HCT116 (cell line): ENCODE measurements around the gene SALL3. TPM values are rescaled to one million over a fixed set of nuclear protein-coding genes. Genes with fewer than 3 reads are reported as not detected.

Experiments
- ATAC-seq: fragments of 200-7000 bp; cut with Tn5 transposase; 2 replicates; pipeline ENCODE4 v1.9.1; 2020; ENCODE audit warnings: mild to moderate bottlenecking, moderate library complexity
- BruUV-seq: library from RNA; stranded (reverse); fragments of 400-500 nt; replicated peaks from 2 replicates; lab custom pipeline; 2021; lab: Mats Ljungman, UMichigan
- CTCF ChIA-PET: fragments of 300-600 bp; sonication (Branson Sonifier 250); formaldehyde crosslinking; loops from one replicate; lab custom pipeline; 2021; ENCODE audit warnings: antibody characterized with exemption; lab: Charles Lee
- POLR2A ChIA-PET: fragments of 300-600, 350-600 bp; sonication (Branson Sonifier 250); formaldehyde crosslinking; loops from one replicate; lab custom pipeline; 2021; ENCODE audit warnings: antibody characterized with exemption; lab: Charles Lee
- RAD21 ChIA-PET, 2 experiments: fragments of 300-600 bp; sonication (Branson Sonifier 250); formaldehyde crosslinking; loops; one replicate each; lab custom pipeline; 2023; ENCODE audit warnings: low total read pairs in 2 of 2; ENCODE audit not compliant: uncharacterized antibody in 2 of 2, unreplicated experiment in 2 of 2, low non-redundant PET in 1 of 2; lab: Charles Lee
- DNase-seq: peaks from one replicate; pipeline ENCODE4 v3.0.0-alpha.2; 2010; ENCODE audit warnings: low read depth, low spot score
- H2AFZ ChIP-seq: fragments of 200-600 bp; shearing (Covaris generic), sonication (generic); 2 replicates; pipeline ENCODE4 v1.6.1; 2017; ENCODE audit warnings: low read depth, mixed run types, mixed read lengths, antibody characterized with exemption, low read length; ENCODE audit not compliant: poor library complexity, severe bottlenecking
- H3K27ac ChIP-seq: 2 replicates; pipeline ENCODE4 v1.5.1; 2012; ENCODE audit warnings: low read depth, low read length
- H3K27me3 ChIP-seq: fragments of 200-600 bp; sonication (generic); 2 replicates; pipeline ENCODE4 v1.6.1; 2016; ENCODE audit warnings: mixed run types, low read length, mixed read lengths; ENCODE audit not compliant: insufficient read depth
- H3K36me3 ChIP-seq, 2 experiments: fragments of 200-500 bp in 1 of 2; fragments of 200-600 bp in 1 of 2; sonication (Bioruptor generic) in 1 of 2; sonication (generic) in 1 of 2; 2 replicates each; pipeline versions ENCODE4 v1.5.1 to v1.6.1; 2014 to 2016; ENCODE audit warnings: low read length in 2 of 2, inconsistent platforms in 1 of 2, mixed read lengths in 1 of 2, mixed run types in 1 of 2; ENCODE audit not compliant: insufficient read depth in 2 of 2, control insufficient read depth in 1 of 2
- H3K4me1 ChIP-seq, 2 experiments: fragments of 200-600 bp in 1 of 2; sonication (generic) in 1 of 2; 2 replicates each; pipeline versions ENCODE4 v1.5.1 to v1.6.1; 2012 to 2017; ENCODE audit warnings: low read length in 2 of 2, inconsistent platforms in 1 of 2, mild to moderate bottlenecking in 1 of 2, mixed read lengths in 1 of 2, mixed run types in 1 of 2, moderate library complexity in 1 of 2; ENCODE audit not compliant: insufficient read depth in 2 of 2, control insufficient read depth in 1 of 2
- H3K4me2 ChIP-seq: fragments of 200-600 bp; sonication (generic); 2 replicates; pipeline ENCODE4 v1.6.1; 2017; ENCODE audit warnings: mixed run types, low read length, mixed read lengths
- H3K4me3 ChIP-seq, 2 experiments: fragments of 200-600 bp in 1 of 2; sonication (generic) in 1 of 2; replicated peaks in 1 of 2; 2 replicates each; pipeline ENCODE4 v1.5.1; 2011 to 2016; ENCODE audit warnings: low read length in 2 of 2, control low read depth in 1 of 2, low read depth in 1 of 2, mild to moderate bottlenecking in 1 of 2, mixed read lengths in 1 of 2, mixed run types in 1 of 2
- H3K79me2 ChIP-seq: fragments of 200-600 bp; sonication (generic); 2 replicates; pipeline ENCODE4 v1.6.1; 2017; ENCODE audit warnings: mild to moderate bottlenecking, mixed run types, low read length, moderate library complexity, mixed read lengths; ENCODE audit not compliant: insufficient read depth
- H3K9ac ChIP-seq: fragments of 200-600 bp; sonication (generic); 2 replicates; pipeline ENCODE4 v1.6.1; 2016; ENCODE audit warnings: low read length, mixed read lengths
- H3K9me2 ChIP-seq: fragments of 200-600 bp; sonication (generic), shearing (Covaris generic); 2 replicates; pipeline ENCODE4 v1.6.1; 2017; ENCODE audit warnings: mixed run types, mild to moderate bottlenecking, moderate library complexity; ENCODE audit not compliant: insufficient read depth
- H3K9me3 ChIP-seq, 2 experiments: fragments of 200-500 bp in 1 of 2; fragments of 200-600 bp in 1 of 2; sonication (Bioruptor generic) in 1 of 2; sonication (generic) in 1 of 2; 2 replicates each; pipeline ENCODE4 v1.6.1; 2014 to 2017; ENCODE audit warnings: low read length in 2 of 2, mixed read lengths in 2 of 2, inconsistent platforms in 1 of 2, low read depth in 1 of 2, mild to moderate bottlenecking in 1 of 2, mixed run types in 1 of 2, moderate library complexity in 1 of 2; ENCODE audit not compliant: control insufficient read depth in 1 of 2, insufficient read depth in 1 of 2
- H4K20me1 ChIP-seq: fragments of 200-600 bp; sonication (generic), shearing (Covaris generic); 2 replicates; pipeline ENCODE4 v1.6.1; 2017; ENCODE audit warnings: mixed run types, mild to moderate bottlenecking, moderate library complexity; ENCODE audit not compliant: insufficient read depth
- CBX3 ChIP-seq: IDR thresholded peaks from 2 replicates; pipeline ENCODE4 v1.6.1; 2012; ENCODE audit warnings: low read depth
- CEBPB ChIP-seq: IDR thresholded peaks from 2 replicates; pipeline ENCODE4 v1.6.1; 2012; ENCODE audit warnings: low read depth
- EZH2 ChIP-seq: fragments of 200-600 bp; sonication (generic); IDR thresholded peaks from 2 replicates; pipeline ENCODE4 v1.6.1; 2017; ENCODE audit warnings: antibody characterized with exemption, mixed run types
- EZH2phosphoT487 ChIP-seq: fragments of 200-600 bp; IDR thresholded peaks from 2 replicates; pipeline ENCODE4 v1.6.1; 2018; ENCODE audit warnings: antibody characterized with exemption, borderline replicate concordance
- JUND ChIP-seq: IDR thresholded peaks from 2 replicates; pipeline ENCODE4 v1.6.1; 2012
- POLR2A ChIP-seq: IDR thresholded peaks from 2 replicates; pipeline ENCODE4 v1.7.0; 2011; ENCODE audit warnings: borderline replicate concordance; ENCODE audit not compliant: insufficient read depth, insufficient read length; ENCODE audit errors: extremely low read depth
- POLR2AphosphoS5 ChIP-seq: IDR thresholded peaks from 2 replicates; pipeline ENCODE4 v1.6.1; 2011; ENCODE audit warnings: mild to moderate bottlenecking, low read depth, low read length, moderate library complexity
- RAD21 ChIP-seq: IDR thresholded peaks from 2 replicates; pipeline ENCODE4 v1.6.1; 2012; ENCODE audit warnings: low read depth, mild to moderate bottlenecking
- SIN3A ChIP-seq: IDR thresholded peaks from 2 replicates; pipeline ENCODE4 v1.6.1; 2012; ENCODE audit warnings: low read depth
- TCF7L2 ChIP-seq: IDR thresholded peaks from 2 replicates; pipeline ENCODE4 v1.7.0; 2011; ENCODE audit warnings: borderline replicate concordance, inconsistent platforms; ENCODE audit not compliant: insufficient read depth, insufficient read length; ENCODE audit errors: extremely low read depth
- YY1 ChIP-seq: IDR thresholded peaks from 2 replicates; pipeline ENCODE4 v1.6.1; 2011; ENCODE audit warnings: low read length, low read depth, moderate library complexity, mild to moderate bottlenecking; ENCODE audit not compliant: insufficient replicate concordance; ENCODE audit errors: extremely low read depth
- ZFX ChIP-seq: fragments of 450-650 bp; IDR thresholded peaks from 2 replicates; pipeline ENCODE4 v1.6.1; 2017
- intact Hi-C: fragments of 100-400 bp; cut with micrococcal nuclease; formaldehyde crosslinking; loops from 2 replicates; pipeline ENCODE4 v1.10.0; 2022
- total RNA-seq: library from RNA; stranded (reverse); gene quantifications from one replicate; pipeline ENCODE4 v1.2.1, GENCODE V29; 2021; ENCODE audit not compliant: unreplicated experiment
- TF ChIP-seq, protein P1 (sequence below), 3 experiments: fragments of 200-600 bp in 1 of 3; sonication (generic) in 1 of 3; IDR thresholded peaks in 2 of 3; conservative IDR thresholded peaks in 1 of 3; 2 replicates each; pipeline ENCODE4 v1.5.1; 2012 to 2017; ENCODE audit warnings: low read depth in 2 of 3, low read length in 2 of 3, antibody characterized with exemption in 1 of 3, borderline replicate concordance in 1 of 3, control low read depth in 1 of 3, mild to moderate bottlenecking in 1 of 3, mixed read lengths in 1 of 3, mixed run types in 1 of 3, moderate library complexity in 1 of 3; ENCODE audit not compliant: insufficient read depth in 1 of 3
- TF ChIP-seq, protein P2 (sequence below): IDR thresholded peaks from 2 replicates; pipeline ENCODE4 v1.6.1; 2012
- TF ChIP-seq, protein P3 (sequence below): IDR thresholded peaks from 2 replicates; pipeline ENCODE4 v1.6.1; 2011; ENCODE audit warnings: mild to moderate bottlenecking, low read length, moderate library complexity; ENCODE audit not compliant: insufficient replicate concordance; ENCODE audit errors: extremely low read depth
- TF ChIP-seq, protein P4 (sequence below): IDR thresholded peaks from 2 replicates; pipeline ENCODE4 v1.6.1; 2012; ENCODE audit warnings: low read depth

The SALL3 gene
- total RNA-seq, 1 experiment from 2014 or later: not detected

DNA sequence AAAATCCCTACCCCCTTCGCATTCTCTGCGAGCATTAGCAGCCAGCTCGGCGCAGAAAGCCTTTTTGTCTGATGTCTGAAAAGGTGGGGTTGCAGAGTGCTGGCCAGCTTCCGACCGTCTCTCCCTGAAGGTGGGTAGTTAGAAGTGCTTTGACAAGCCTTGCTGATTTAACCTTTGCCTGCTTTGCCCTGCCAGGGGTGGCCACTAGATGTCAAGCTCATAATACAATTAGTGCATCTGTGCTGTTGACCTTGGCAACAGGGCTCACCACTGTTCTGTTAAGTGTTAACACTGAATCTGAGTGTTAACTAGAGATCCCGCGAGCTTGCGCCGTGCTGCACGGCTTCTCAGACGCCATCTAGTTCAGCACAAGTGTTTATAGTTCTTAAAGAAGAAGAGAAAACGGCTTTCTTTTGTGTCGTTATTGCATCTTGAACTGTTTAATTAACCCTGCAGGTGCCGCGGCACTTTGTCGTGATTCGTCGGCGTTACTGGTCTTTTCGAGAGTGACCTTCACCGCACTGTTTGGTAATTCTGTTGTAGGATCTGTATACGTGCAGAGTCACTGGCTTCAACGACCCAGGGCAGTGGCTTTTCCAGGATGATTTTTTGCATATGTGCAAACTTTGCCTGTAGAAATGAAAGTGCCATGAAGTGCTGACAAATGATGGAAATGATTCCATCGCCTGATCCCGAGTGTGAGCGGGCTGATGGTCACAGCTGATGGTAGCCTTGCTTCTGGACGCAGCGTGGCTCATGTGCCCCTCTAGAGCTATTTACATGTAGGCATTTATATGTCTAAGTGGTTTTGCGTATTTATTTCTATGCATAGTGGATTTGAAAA lies 5.5 kb downstream of the SALL3 start:
- intact Hi-C loops: loop anchor here (10.0 kb wide), 1 partner anchor 1980 kb away; no protein-coding TSS in a partner anchor
- H3K9ac ChIP-seq: no peak overlapping the region
- no peaks in the 10 kb centered on the region for H3K36me3 ChIP-seq
- H3K27me3 ChIP-seq: peaks cover 15% of the 10 kb centered on the region
- H3K4me3 ChIP-seq: no peak overlapping the region
- no TSS peak for BruUV-seq
- RAD21 ChIA-PET: no interaction called here
- TF ChIP-seq CEBPB (no peak), TCF7L2 (no peak), POLR2AphosphoS5 (no peak), RAD21 (peak; percentile 46), EZH2phosphoT487 (no peak), SIN3A (no peak), JUND (no peak), CBX3 (no peak), POLR2A (no peak), YY1 (no peak), EZH2 (no peak), ZFX (no peak)
- TF ChIP-seq, protein P1, sequence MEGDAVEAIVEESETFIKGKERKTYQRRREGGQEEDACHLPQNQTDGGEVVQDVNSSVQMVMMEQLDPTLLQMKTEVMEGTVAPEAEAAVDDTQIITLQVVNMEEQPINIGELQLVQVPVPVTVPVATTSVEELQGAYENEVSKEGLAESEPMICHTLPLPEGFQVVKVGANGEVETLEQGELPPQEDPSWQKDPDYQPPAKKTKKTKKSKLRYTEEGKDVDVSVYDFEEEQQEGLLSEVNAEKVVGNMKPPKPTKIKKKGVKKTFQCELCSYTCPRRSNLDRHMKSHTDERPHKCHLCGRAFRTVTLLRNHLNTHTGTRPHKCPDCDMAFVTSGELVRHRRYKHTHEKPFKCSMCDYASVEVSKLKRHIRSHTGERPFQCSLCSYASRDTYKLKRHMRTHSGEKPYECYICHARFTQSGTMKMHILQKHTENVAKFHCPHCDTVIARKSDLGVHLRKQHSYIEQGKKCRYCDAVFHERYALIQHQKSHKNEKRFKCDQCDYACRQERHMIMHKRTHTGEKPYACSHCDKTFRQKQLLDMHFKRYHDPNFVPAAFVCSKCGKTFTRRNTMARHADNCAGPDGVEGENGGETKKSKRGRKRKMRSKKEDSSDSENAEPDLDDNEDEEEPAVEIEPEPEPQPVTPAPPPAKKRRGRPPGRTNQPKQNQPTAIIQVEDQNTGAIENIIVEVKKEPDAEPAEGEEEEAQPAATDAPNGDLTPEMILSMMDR (IDR thresholded peaks at IDR 0.05 in 2 of 3, conservative IDR thresholded peaks at IDR 0.05 in 1 of 3; ENCODE audit: borderline replicate concordance in 1 of 3, insufficient read depth in 1 of 3, low read depth in 2 of 3, low read length in 2 of 3): peak; percentile 12 to 39 (median 32); a peak in 2 of 6 replicates
- TF ChIP-seq, protein P2, sequence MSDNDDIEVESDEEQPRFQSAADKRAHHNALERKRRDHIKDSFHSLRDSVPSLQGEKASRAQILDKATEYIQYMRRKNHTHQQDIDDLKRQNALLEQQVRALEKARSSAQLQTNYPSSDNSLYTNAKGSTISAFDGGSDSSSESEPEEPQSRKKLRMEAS: no peak
- TF ChIP-seq, protein P3, sequence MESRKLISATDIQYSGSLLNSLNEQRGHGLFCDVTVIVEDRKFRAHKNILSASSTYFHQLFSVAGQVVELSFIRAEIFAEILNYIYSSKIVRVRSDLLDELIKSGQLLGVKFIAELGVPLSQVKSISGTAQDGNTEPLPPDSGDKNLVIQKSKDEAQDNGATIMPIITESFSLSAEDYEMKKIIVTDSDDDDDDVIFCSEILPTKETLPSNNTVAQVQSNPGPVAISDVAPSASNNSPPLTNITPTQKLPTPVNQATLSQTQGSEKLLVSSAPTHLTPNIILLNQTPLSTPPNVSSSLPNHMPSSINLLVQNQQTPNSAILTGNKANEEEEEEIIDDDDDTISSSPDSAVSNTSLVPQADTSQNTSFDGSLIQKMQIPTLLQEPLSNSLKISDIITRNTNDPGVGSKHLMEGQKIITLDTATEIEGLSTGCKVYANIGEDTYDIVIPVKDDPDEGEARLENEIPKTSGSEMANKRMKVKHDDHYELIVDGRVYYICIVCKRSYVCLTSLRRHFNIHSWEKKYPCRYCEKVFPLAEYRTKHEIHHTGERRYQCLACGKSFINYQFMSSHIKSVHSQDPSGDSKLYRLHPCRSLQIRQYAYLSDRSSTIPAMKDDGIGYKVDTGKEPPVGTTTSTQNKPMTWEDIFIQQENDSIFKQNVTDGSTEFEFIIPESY: no peak
- TF ChIP-seq, protein P4, sequence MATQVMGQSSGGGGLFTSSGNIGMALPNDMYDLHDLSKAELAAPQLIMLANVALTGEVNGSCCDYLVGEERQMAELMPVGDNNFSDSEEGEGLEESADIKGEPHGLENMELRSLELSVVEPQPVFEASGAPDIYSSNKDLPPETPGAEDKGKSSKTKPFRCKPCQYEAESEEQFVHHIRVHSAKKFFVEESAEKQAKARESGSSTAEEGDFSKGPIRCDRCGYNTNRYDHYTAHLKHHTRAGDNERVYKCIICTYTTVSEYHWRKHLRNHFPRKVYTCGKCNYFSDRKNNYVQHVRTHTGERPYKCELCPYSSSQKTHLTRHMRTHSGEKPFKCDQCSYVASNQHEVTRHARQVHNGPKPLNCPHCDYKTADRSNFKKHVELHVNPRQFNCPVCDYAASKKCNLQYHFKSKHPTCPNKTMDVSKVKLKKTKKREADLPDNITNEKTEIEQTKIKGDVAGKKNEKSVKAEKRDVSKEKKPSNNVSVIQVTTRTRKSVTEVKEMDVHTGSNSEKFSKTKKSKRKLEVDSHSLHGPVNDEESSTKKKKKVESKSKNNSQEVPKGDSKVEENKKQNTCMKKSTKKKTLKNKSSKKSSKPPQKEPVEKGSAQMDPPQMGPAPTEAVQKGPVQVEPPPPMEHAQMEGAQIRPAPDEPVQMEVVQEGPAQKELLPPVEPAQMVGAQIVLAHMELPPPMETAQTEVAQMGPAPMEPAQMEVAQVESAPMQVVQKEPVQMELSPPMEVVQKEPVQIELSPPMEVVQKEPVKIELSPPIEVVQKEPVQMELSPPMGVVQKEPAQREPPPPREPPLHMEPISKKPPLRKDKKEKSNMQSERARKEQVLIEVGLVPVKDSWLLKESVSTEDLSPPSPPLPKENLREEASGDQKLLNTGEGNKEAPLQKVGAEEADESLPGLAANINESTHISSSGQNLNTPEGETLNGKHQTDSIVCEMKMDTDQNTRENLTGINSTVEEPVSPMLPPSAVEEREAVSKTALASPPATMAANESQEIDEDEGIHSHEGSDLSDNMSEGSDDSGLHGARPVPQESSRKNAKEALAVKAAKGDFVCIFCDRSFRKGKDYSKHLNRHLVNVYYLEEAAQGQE: no peak
- TF ChIP-seq, all 23 proteins: peak for 2
- ChIA-PET POLR2A (no interaction called here), CTCF (interaction anchor here (1.0 to 1.2 kb wide), 2 partner anchors 14 to 116 kb away, joined by 3 read pairs; no protein-coding TSS in a partner anchor)
- no peak overlapping the region for H3K27ac ChIP-seq
- no peak for DNase-seq
- no peaks in the 10 kb centered on the region for H3K9me2 ChIP-seq
- peak; percentile 44; the same call in 1 of the 2 replicates for ATAC-seq
- no peak overlapping the region for H3K4me2 ChIP-seq
- H3K4me1 ChIP-seq: no peaks in the 10 kb centered on the region
- no peaks in the 10 kb centered on the region for H3K9me3 ChIP-seq
- H2AFZ ChIP-seq: no peak overlapping the region
- H3K79me2 ChIP-seq: no peaks in the 10 kb centered on the region
- no peaks in the 10 kb centered on the region for H4K20me1 ChIP-seq
